HCT116 (cell line): ENCODE measurements around the gene CLASP1. TPM values are rescaled to one million over a fixed set of nuclear protein-coding genes. Genes with fewer than 3 reads are reported as not detected.

Source experiments
- ATAC-seq: fragments of 200-7000 bp; cut with Tn5 transposase; 2 replicates; pipeline ENCODE4 v1.9.1; 2020; ENCODE audit warnings: mild to moderate bottlenecking, moderate library complexity
- BruUV-seq: library from RNA; stranded (reverse); fragments of 400-500 nt; replicated peaks from 2 replicates; lab custom pipeline; 2021; lab: Mats Ljungman, UMichigan
- CTCF ChIA-PET: fragments of 300-600 bp; sonication (Branson Sonifier 250); formaldehyde crosslinking; loops from one replicate; lab custom pipeline; 2021; ENCODE audit warnings: antibody characterized with exemption; lab: Charles Lee
- POLR2A ChIA-PET: fragments of 300-600, 350-600 bp; sonication (Branson Sonifier 250); formaldehyde crosslinking; loops from one replicate; lab custom pipeline; 2021; ENCODE audit warnings: antibody characterized with exemption; lab: Charles Lee
- RAD21 ChIA-PET, 2 experiments: fragments of 300-600 bp; sonication (Branson Sonifier 250); formaldehyde crosslinking; loops; one replicate each; lab custom pipeline; 2023; ENCODE audit warnings: low total read pairs in 2 of 2; ENCODE audit not compliant: uncharacterized antibody in 2 of 2, unreplicated experiment in 2 of 2, low non-redundant PET in 1 of 2; lab: Charles Lee
- DNase-seq: peaks from one replicate; pipeline ENCODE4 v3.0.0-alpha.2; 2010; ENCODE audit warnings: low read depth, low spot score
- H2AFZ ChIP-seq: fragments of 200-600 bp; shearing (Covaris generic), sonication (generic); 2 replicates; pipeline ENCODE4 v1.6.1; 2017; ENCODE audit warnings: low read depth, mixed run types, mixed read lengths, antibody characterized with exemption, low read length; ENCODE audit not compliant: poor library complexity, severe bottlenecking
- H3K27ac ChIP-seq: 2 replicates; pipeline ENCODE4 v1.5.1; 2012; ENCODE audit warnings: low read depth, low read length
- H3K27me3 ChIP-seq: fragments of 200-600 bp; sonication (generic); 2 replicates; pipeline ENCODE4 v1.6.1; 2016; ENCODE audit warnings: mixed run types, low read length, mixed read lengths; ENCODE audit not compliant: insufficient read depth
- H3K36me3 ChIP-seq, 2 experiments: fragments of 200-500 bp in 1 of 2; fragments of 200-600 bp in 1 of 2; sonication (Bioruptor generic) in 1 of 2; sonication (generic) in 1 of 2; 2 replicates each; pipeline versions ENCODE4 v1.5.1 to v1.6.1; 2014 to 2016; ENCODE audit warnings: low read length in 2 of 2, inconsistent platforms in 1 of 2, mixed read lengths in 1 of 2, mixed run types in 1 of 2; ENCODE audit not compliant: insufficient read depth in 2 of 2, control insufficient read depth in 1 of 2
- H3K4me1 ChIP-seq, 2 experiments: fragments of 200-600 bp in 1 of 2; sonication (generic) in 1 of 2; 2 replicates each; pipeline versions ENCODE4 v1.5.1 to v1.6.1; 2012 to 2017; ENCODE audit warnings: low read length in 2 of 2, inconsistent platforms in 1 of 2, mild to moderate bottlenecking in 1 of 2, mixed read lengths in 1 of 2, mixed run types in 1 of 2, moderate library complexity in 1 of 2; ENCODE audit not compliant: insufficient read depth in 2 of 2, control insufficient read depth in 1 of 2
- H3K4me2 ChIP-seq: fragments of 200-600 bp; sonication (generic); 2 replicates; pipeline ENCODE4 v1.6.1; 2017; ENCODE audit warnings: mixed run types, low read length, mixed read lengths
- H3K4me3 ChIP-seq, 2 experiments: fragments of 200-600 bp in 1 of 2; sonication (generic) in 1 of 2; replicated peaks in 1 of 2; 2 replicates each; pipeline ENCODE4 v1.5.1; 2011 to 2016; ENCODE audit warnings: low read length in 2 of 2, control low read depth in 1 of 2, low read depth in 1 of 2, mild to moderate bottlenecking in 1 of 2, mixed read lengths in 1 of 2, mixed run types in 1 of 2
- H3K79me2 ChIP-seq: fragments of 200-600 bp; sonication (generic); 2 replicates; pipeline ENCODE4 v1.6.1; 2017; ENCODE audit warnings: mild to moderate bottlenecking, mixed run types, low read length, moderate library complexity, mixed read lengths; ENCODE audit not compliant: insufficient read depth
- H3K9ac ChIP-seq: fragments of 200-600 bp; sonication (generic); 2 replicates; pipeline ENCODE4 v1.6.1; 2016; ENCODE audit warnings: low read length, mixed read lengths
- H3K9me2 ChIP-seq: fragments of 200-600 bp; sonication (generic), shearing (Covaris generic); 2 replicates; pipeline ENCODE4 v1.6.1; 2017; ENCODE audit warnings: mixed run types, mild to moderate bottlenecking, moderate library complexity; ENCODE audit not compliant: insufficient read depth
- H3K9me3 ChIP-seq, 2 experiments: fragments of 200-500 bp in 1 of 2; fragments of 200-600 bp in 1 of 2; sonication (Bioruptor generic) in 1 of 2; sonication (generic) in 1 of 2; 2 replicates each; pipeline ENCODE4 v1.6.1; 2014 to 2017; ENCODE audit warnings: low read length in 2 of 2, mixed read lengths in 2 of 2, inconsistent platforms in 1 of 2, low read depth in 1 of 2, mild to moderate bottlenecking in 1 of 2, mixed run types in 1 of 2, moderate library complexity in 1 of 2; ENCODE audit not compliant: control insufficient read depth in 1 of 2, insufficient read depth in 1 of 2
- H4K20me1 ChIP-seq: fragments of 200-600 bp; sonication (generic), shearing (Covaris generic); 2 replicates; pipeline ENCODE4 v1.6.1; 2017; ENCODE audit warnings: mixed run types, mild to moderate bottlenecking, moderate library complexity; ENCODE audit not compliant: insufficient read depth
- CEBPB ChIP-seq: IDR thresholded peaks from 2 replicates; pipeline ENCODE4 v1.6.1; 2012; ENCODE audit warnings: low read depth
- ELF1 ChIP-seq: IDR thresholded peaks from 2 replicates; pipeline ENCODE4 v1.6.1; 2012; ENCODE audit warnings: low read depth, borderline replicate concordance
- EZH2 ChIP-seq: fragments of 200-600 bp; sonication (generic); IDR thresholded peaks from 2 replicates; pipeline ENCODE4 v1.6.1; 2017; ENCODE audit warnings: antibody characterized with exemption, mixed run types
- FOSL1 ChIP-seq: IDR thresholded peaks from 2 replicates; pipeline ENCODE4 v1.6.1; 2012; ENCODE audit warnings: low read depth
- MAX ChIP-seq: IDR thresholded peaks from 2 replicates; pipeline ENCODE4 v1.6.1; 2012
- POLR2A ChIP-seq: IDR thresholded peaks from 2 replicates; pipeline ENCODE4 v1.7.0; 2011; ENCODE audit warnings: borderline replicate concordance; ENCODE audit not compliant: insufficient read depth, insufficient read length; ENCODE audit errors: extremely low read depth
- TCF7L2 ChIP-seq: IDR thresholded peaks from 2 replicates; pipeline ENCODE4 v1.7.0; 2011; ENCODE audit warnings: borderline replicate concordance, inconsistent platforms; ENCODE audit not compliant: insufficient read depth, insufficient read length; ENCODE audit errors: extremely low read depth
- ZBTB33 ChIP-seq: IDR thresholded peaks from 2 replicates; pipeline ENCODE4 v1.6.1; 2011; ENCODE audit warnings: mild to moderate bottlenecking, low read length, moderate library complexity; ENCODE audit not compliant: insufficient replicate concordance; ENCODE audit errors: extremely low read depth
- ZFX ChIP-seq: fragments of 450-650 bp; IDR thresholded peaks from 2 replicates; pipeline ENCODE4 v1.6.1; 2017
- intact Hi-C: fragments of 100-400 bp; cut with micrococcal nuclease; formaldehyde crosslinking; loops from 2 replicates; pipeline ENCODE4 v1.10.0; 2022
- total RNA-seq: library from RNA; stranded (reverse); gene quantifications from one replicate; pipeline ENCODE4 v1.2.1, GENCODE V29; 2021; ENCODE audit not compliant: unreplicated experiment
- TF ChIP-seq, protein P1 (sequence below): IDR thresholded peaks from 2 replicates; pipeline ENCODE4 v1.6.1; 2012; ENCODE audit warnings: low read depth
- TF ChIP-seq, protein P2 (sequence below): IDR thresholded peaks from 2 replicates; pipeline ENCODE4 v1.6.1; 2012

Gene CLASP1
- total RNA-seq, 1 experiment from 2014 or later, result 41.9 TPM

DNA sequence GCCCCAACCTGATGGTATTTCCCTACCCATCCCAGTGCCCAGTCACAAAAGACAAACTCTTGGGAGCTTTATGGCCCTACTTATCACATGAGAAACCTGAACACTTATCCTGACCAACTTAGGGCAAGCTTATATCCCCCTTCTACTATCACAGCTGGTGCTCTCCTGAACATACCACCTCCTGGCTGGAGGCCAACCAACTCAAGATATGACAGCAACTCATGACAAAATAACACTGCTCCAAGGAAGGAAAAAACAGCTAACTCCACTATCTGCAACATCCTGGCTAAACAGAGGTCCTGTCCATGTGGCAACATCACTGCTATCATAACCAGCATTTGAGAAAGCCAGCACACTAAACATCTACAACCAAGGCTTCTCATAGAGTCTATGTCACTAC lies 20.9 kb upstream of the CLASP1 start (continued):
- TF ChIP-seq, protein P1, sequence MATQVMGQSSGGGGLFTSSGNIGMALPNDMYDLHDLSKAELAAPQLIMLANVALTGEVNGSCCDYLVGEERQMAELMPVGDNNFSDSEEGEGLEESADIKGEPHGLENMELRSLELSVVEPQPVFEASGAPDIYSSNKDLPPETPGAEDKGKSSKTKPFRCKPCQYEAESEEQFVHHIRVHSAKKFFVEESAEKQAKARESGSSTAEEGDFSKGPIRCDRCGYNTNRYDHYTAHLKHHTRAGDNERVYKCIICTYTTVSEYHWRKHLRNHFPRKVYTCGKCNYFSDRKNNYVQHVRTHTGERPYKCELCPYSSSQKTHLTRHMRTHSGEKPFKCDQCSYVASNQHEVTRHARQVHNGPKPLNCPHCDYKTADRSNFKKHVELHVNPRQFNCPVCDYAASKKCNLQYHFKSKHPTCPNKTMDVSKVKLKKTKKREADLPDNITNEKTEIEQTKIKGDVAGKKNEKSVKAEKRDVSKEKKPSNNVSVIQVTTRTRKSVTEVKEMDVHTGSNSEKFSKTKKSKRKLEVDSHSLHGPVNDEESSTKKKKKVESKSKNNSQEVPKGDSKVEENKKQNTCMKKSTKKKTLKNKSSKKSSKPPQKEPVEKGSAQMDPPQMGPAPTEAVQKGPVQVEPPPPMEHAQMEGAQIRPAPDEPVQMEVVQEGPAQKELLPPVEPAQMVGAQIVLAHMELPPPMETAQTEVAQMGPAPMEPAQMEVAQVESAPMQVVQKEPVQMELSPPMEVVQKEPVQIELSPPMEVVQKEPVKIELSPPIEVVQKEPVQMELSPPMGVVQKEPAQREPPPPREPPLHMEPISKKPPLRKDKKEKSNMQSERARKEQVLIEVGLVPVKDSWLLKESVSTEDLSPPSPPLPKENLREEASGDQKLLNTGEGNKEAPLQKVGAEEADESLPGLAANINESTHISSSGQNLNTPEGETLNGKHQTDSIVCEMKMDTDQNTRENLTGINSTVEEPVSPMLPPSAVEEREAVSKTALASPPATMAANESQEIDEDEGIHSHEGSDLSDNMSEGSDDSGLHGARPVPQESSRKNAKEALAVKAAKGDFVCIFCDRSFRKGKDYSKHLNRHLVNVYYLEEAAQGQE, result no peak
- TF ChIP-seq MAX, result no peak
- TF ChIP-seq, all 23 proteins: peak for 0

- no peaks in the 10 kb centered on the region for H3K36me3 ChIP-seq
- no peaks in the 10 kb centered on the region for H3K79me2 ChIP-seq
- ATAC-seq, result no peak
- no peak overlapping the region for H3K9ac ChIP-seq
- ChIA-PET POLR2A (no interaction called here), RAD21 (no interaction called here), CTCF (no interaction called here)
- H3K27me3 ChIP-seq, result no peaks in the 10 kb centered on the region
- no peaks in the 10 kb centered on the region for H3K4me1 ChIP-seq
- H2AFZ ChIP-seq, result no peak overlapping the region
- BruUV-seq, result no TSS peak
- no peak overlapping the region for H3K4me3 ChIP-seq
- TF ChIP-seq ZBTB33, result no peak
- TF ChIP-seq, protein P2, sequence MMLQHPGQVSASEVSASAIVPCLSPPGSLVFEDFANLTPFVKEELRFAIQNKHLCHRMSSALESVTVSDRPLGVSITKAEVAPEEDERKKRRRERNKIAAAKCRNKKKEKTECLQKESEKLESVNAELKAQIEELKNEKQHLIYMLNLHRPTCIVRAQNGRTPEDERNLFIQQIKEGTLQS, result no peak
- TF ChIP-seq ELF1, result no peak
- TF ChIP-seq POLR2A, result no peak
- TF ChIP-seq ZFX, result no peak
- TF ChIP-seq FOSL1, result no peak
- TF ChIP-seq TCF7L2, result no peak
- no peak for TF ChIP-seq EZH2
- no peak for TF ChIP-seq CEBPB
- TF ChIP-seq, all 23 proteins: peak for 0
- DNase-seq, result no peak
- intact Hi-C loops, result no loop called here
- Histone ChIP-seq H3K9me3 (no peaks in the 10 kb centered on the region), H3K9me2 (no peaks in the 10 kb centered on the region), H3K4me2 (no peak overlapping the region), H3K27ac (no peak overlapping the region), H4K20me1 (no peaks in the 10 kb centered on the region)
Measured at GRCh38 chr2:121667618-121668017, 18.4 kb upstream of the CLASP1 start.
